ENCODE measurements around the gene SLAMF6. TPM values are rescaled to one million over a fixed set of nuclear protein-coding genes. Genes with fewer than 3 reads are reported as not detected.

Gene SLAMF6
- total RNA-seq, 3 donors from 2014 or later (not counting 1 experiment from before 2014, with no cell fraction given) = 66.7 to 88.2 (median 68.1) TPM

DNA sequence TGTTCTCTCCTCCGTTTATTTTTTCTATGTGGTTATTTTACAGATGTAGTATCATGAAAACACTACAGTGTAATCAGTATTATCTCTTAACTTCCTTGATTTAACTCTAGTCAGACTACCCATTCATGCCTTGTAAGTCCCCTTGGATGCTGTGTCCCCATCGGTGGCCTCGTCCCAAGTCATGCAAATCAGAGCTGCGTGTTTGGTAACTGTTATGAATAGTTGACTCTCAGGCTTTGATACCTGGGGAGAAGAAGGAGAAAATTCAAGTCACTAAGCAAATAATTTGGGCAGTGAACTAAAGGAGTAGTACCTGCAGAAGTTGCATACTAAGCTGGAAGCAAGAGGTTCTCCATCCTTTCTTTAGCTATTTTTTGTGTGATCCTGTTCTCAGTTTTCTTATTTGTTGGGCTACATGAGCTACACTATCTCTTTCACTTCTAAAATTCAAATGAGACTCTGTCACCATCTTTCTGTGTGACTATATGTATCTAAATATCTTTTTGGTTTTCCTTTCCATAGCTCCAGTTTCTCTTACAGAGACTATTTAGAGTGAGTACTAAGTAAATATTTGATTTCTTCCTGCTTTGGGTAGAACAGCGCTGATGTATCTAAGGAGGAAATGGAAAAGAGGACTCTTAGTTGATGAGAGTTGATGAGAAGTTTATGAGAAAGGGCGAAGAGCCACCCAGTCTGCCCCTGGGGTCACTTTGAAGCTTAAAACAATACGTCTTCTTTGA lies 71.8 kb downstream of the SLAMF6 start:
- ATAC-seq (no peak), DNase-seq (no peak)
- Histone ChIP-seq H3K4me3 (ENCODE audit: low read length) (no peak overlapping the region), H3K27me3 (ENCODE audit: control insufficient read depth, insufficient read depth, low read length) (no peaks in the 10 kb centered on the region), H3K4me1 (ENCODE audit: control insufficient read depth, insufficient read depth, low read length) (peaks cover 5% of the 10 kb centered on the region), H3K9me3 (ENCODE audit: control insufficient read depth, insufficient read depth, low read length) (no peaks in the 10 kb centered on the region), H3K36me3 (ENCODE audit: control insufficient read depth, insufficient read depth, low read length) (no peaks in the 10 kb centered on the region), H3K27ac (ENCODE audit: low read length) (no peak overlapping the region)
- no peaks in the 10 kb centered on the region for H3K36me3 Mint-ChIP-seq
- WGBS (ENCODE audit: insufficient coverage) = 76% methylated on average over 6 of the region's 7 CpGs
- H3K27me3 Mint-ChIP-seq (ENCODE audit: low read depth in 2 of 2) = no peaks in the 10 kb centered on the region
- no peak overlapping the region for H3K27ac Mint-ChIP-seq
- peaks cover 0 to 5% of the 10 kb centered on the region in 2 donors for H3K4me1 Mint-ChIP-seq
- TF ChIP-seq, protein P1, sequence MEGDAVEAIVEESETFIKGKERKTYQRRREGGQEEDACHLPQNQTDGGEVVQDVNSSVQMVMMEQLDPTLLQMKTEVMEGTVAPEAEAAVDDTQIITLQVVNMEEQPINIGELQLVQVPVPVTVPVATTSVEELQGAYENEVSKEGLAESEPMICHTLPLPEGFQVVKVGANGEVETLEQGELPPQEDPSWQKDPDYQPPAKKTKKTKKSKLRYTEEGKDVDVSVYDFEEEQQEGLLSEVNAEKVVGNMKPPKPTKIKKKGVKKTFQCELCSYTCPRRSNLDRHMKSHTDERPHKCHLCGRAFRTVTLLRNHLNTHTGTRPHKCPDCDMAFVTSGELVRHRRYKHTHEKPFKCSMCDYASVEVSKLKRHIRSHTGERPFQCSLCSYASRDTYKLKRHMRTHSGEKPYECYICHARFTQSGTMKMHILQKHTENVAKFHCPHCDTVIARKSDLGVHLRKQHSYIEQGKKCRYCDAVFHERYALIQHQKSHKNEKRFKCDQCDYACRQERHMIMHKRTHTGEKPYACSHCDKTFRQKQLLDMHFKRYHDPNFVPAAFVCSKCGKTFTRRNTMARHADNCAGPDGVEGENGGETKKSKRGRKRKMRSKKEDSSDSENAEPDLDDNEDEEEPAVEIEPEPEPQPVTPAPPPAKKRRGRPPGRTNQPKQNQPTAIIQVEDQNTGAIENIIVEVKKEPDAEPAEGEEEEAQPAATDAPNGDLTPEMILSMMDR (IDR thresholded peaks at IDR 0.05) = no peak
- intact Hi-C loops (cut with micrococcal nuclease) = no loop called here
- H3K9me3 Mint-ChIP-seq = no peaks in the 10 kb centered on the region
- H3K4me3 Mint-ChIP-seq = peak overlapping the region; percentile 37

DNA sequence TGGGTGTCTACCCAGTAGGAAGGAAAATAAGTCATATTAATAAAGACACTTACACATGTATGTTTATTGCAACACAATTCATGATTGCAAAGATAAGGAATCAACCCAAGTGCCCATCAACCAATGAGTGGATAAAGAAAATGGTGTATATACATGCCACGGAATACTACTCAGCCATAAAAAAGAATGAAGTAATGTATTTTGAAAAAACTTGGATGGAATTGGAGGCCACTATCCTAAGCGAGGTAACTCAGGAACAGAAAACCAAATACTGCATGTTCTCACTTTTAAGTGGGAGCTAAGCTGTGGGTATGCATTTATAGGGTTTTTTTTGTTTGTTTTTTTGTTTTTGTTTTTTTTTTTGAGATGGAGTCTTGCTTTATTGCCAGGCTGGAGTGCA lies 73.6 kb downstream of the SLAMF6 start:
- no peak overlapping the region for H3K27ac ChIP-seq (ENCODE audit: low read length)
- peaks cover 0 to 5% of the 10 kb centered on the region in 2 donors for H3K4me1 Mint-ChIP-seq
- H3K36me3 ChIP-seq (ENCODE audit: control insufficient read depth, insufficient read depth, low read length) = no peaks in the 10 kb centered on the region
- H3K4me3 ChIP-seq (ENCODE audit: low read length) = no peak overlapping the region
- WGBS (ENCODE audit: insufficient coverage) = 97% methylated on average over 2 of the region's 2 CpGs
- no peak overlapping the region for H3K4me3 Mint-ChIP-seq
- ATAC-seq (no peak), DNase-seq (no peak)
- H3K9me3 Mint-ChIP-seq = no peaks in the 10 kb centered on the region
- H3K27me3 Mint-ChIP-seq (ENCODE audit: low read depth in 2 of 2) = no peaks in the 10 kb centered on the region
- H3K27ac Mint-ChIP-seq = no peak overlapping the region
- intact Hi-C loops (cut with micrococcal nuclease) = no loop called here
- no peaks in the 10 kb centered on the region for H3K9me3 ChIP-seq (ENCODE audit: control insufficient read depth, insufficient read depth, low read length)
- H3K27me3 ChIP-seq (ENCODE audit: control insufficient read depth, insufficient read depth, low read length) = no peaks in the 10 kb centered on the region
- H3K36me3 Mint-ChIP-seq = no peaks in the 10 kb centered on the region
- TF ChIP-seq, protein P1 (IDR thresholded peaks at IDR 0.05) = no peak
- peaks cover 5% of the 10 kb centered on the region for H3K4me1 ChIP-seq (ENCODE audit: control insufficient read depth, insufficient read depth, low read length)

DNA sequence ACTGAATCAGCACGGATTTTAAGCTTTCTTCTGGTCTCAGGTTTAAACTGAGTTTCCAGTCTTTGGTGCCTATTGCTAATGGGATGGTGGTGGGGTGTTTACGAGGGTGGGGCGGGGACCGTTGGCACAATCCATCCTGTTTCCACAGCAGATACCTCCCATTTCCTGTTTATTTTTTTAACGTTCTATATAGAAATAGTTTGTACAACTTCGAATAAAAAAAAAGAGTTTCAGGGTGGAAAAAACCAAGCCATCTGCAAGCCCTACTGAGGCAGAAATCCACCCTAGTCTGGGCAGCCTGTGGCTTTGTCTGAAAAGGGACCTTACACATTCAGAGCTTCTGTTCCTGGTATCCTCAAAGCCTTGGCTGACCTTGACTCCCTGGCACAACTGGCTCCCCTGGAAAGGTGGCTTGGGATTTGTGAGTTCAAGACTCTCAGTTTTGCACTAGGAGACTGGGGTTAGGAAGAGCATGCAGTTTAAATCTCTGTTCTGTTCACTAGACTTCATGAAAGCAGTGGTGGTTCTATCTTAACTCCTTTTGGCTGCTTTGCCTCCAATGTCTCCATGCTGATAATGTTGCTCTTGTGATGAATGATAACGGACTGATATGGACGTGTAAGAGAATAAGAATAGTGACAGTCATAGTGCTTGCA lies 76.0 kb downstream of the SLAMF6 start:
- H3K27me3 Mint-ChIP-seq (ENCODE audit: low read depth in 2 of 2) = no peaks in the 10 kb centered on the region
- H3K4me3 ChIP-seq (ENCODE audit: low read length) = no peak overlapping the region
- intact Hi-C loops (cut with micrococcal nuclease) = no loop called here
- no peak overlapping the region for H3K27ac Mint-ChIP-seq
- TF ChIP-seq, protein P1 (IDR thresholded peaks at IDR 0.05) = no peak
- H3K36me3 Mint-ChIP-seq = no peaks in the 10 kb centered on the region
- no peak overlapping the region for H3K27ac ChIP-seq (ENCODE audit: low read length)
- 46% methylated on average over 3 of the region's 8 CpGs for WGBS (ENCODE audit: insufficient coverage)
- no peak overlapping the region for H3K4me3 Mint-ChIP-seq
- ATAC-seq (no peak), DNase-seq (no peak)
- H3K9me3 Mint-ChIP-seq = no peaks in the 10 kb centered on the region
- no peaks in the 10 kb centered on the region for H3K9me3 ChIP-seq (ENCODE audit: control insufficient read depth, insufficient read depth, low read length)
- no peaks in the 10 kb centered on the region for H3K36me3 ChIP-seq (ENCODE audit: control insufficient read depth, insufficient read depth, low read length)
- peaks cover 8 to 12% of the 10 kb centered on the region in 2 donors for H3K4me1 Mint-ChIP-seq
- peaks cover 9% of the 10 kb centered on the region for H3K4me1 ChIP-seq (ENCODE audit: control insufficient read depth, insufficient read depth, low read length)
- H3K27me3 ChIP-seq (ENCODE audit: control insufficient read depth, insufficient read depth, low read length) = no peaks in the 10 kb centered on the region

All from natural killer cell (primary cell).